Neuronal stem cell (in vitro differentiated cells): ENCODE results near the gene SCGB1A1.

Experiments used
- DNase-seq: peaks from one replicate; pipeline ENCODE4 v3.0.0-alpha.2; 2013; ENCODE audit warnings: low spot score
- H2AFZ ChIP-seq: one replicate; pipeline ENCODE4 v1.6.1; 2013; ENCODE audit warnings: mild to moderate bottlenecking, low read length, inconsistent platforms
- H2AK5ac ChIP-seq: 2 replicates; pipeline ENCODE4 v1.6.1; 2013; ENCODE audit warnings: low read depth, mild to moderate bottlenecking, inconsistent platforms, low read length, moderate library complexity, mixed read lengths
- H2BK120ac ChIP-seq: 2 replicates; pipeline ENCODE4 v1.6.1; 2013; ENCODE audit warnings: low read depth, mild to moderate bottlenecking, inconsistent platforms, low read length, moderate library complexity, mixed read lengths
- H2BK12ac ChIP-seq: one replicate; pipeline ENCODE4 v1.6.1; 2013; ENCODE audit warnings: low read length, inconsistent platforms
- H2BK15ac ChIP-seq: 2 replicates; pipeline ENCODE4 v1.6.1; 2013; ENCODE audit warnings: mild to moderate bottlenecking, low read length, inconsistent platforms, mixed read lengths
- H2BK5ac ChIP-seq: one replicate; pipeline ENCODE4 v1.6.1; 2013; ENCODE audit warnings: inconsistent platforms, mild to moderate bottlenecking, low read length, moderate library complexity
- H3K14ac ChIP-seq: one replicate; pipeline ENCODE4 v1.6.1; 2013; ENCODE audit warnings: low read length, inconsistent platforms
- H3K18ac ChIP-seq: 2 replicates; pipeline ENCODE4 v1.6.1; 2013; ENCODE audit warnings: low read length, inconsistent platforms
- H3K23ac ChIP-seq: 2 replicates; pipeline ENCODE4 v1.6.1; 2013; ENCODE audit warnings: low read depth, mild to moderate bottlenecking, mixed read lengths, low read length, inconsistent platforms; ENCODE audit not compliant: poor library complexity
- H3K27ac ChIP-seq: replicated peaks from 3 replicates; pipeline ENCODE4 v1.5.1; 2013; ENCODE audit warnings: low read length, inconsistent platforms
- H3K27me3 ChIP-seq, 3 experiments: 2 replicates each; pipeline ENCODE4 v1.6.1; 2013; ENCODE audit warnings: low read length in 3 of 3, mild to moderate bottlenecking in 2 of 3, inconsistent platforms in 1 of 3, low read depth in 1 of 3, mixed read lengths in 1 of 3, moderate library complexity in 1 of 3; ENCODE audit not compliant: control insufficient read depth in 3 of 3, insufficient read depth in 3 of 3
- H3K36me3 ChIP-seq, 2 donors: replicated peaks in 1 of 2; 2 replicates each; pipeline ENCODE4 v1.6.1; 2013; ENCODE audit warnings: low read length in 2 of 2; ENCODE audit not compliant: control insufficient read depth in 2 of 2, insufficient read depth in 2 of 2
- H3K4ac ChIP-seq: 2 replicates; pipeline ENCODE4 v1.6.1; 2013; ENCODE audit warnings: inconsistent platforms, mild to moderate bottlenecking, low read length, moderate library complexity
- H3K4me1 ChIP-seq, 2 donors: 1 replicate in 1 of 2; 2 replicates in 1 of 2; pipeline ENCODE4 v1.6.1; 2013; ENCODE audit warnings: low read length in 2 of 2, low read depth in 1 of 2; ENCODE audit not compliant: control insufficient read depth in 2 of 2, insufficient read depth in 1 of 2
- H3K4me2 ChIP-seq: one replicate; pipeline ENCODE4 v1.6.1; 2013; ENCODE audit warnings: mild to moderate bottlenecking, low read length, inconsistent platforms; ENCODE audit not compliant: insufficient read depth, poor library complexity, severe bottlenecking
- H3K4me3 ChIP-seq, 2 donors: 2 replicates each; pipeline ENCODE4 v1.5.1; 2013; ENCODE audit warnings: low read length in 2 of 2, mild to moderate bottlenecking in 2 of 2, inconsistent platforms in 1 of 2, moderate library complexity in 1 of 2
- H3K79me1 ChIP-seq: one replicate; pipeline ENCODE4 v1.6.1; 2013; ENCODE audit warnings: low read depth, mild to moderate bottlenecking, inconsistent platforms, low read length, moderate library complexity
- H3K9ac ChIP-seq: one replicate; pipeline ENCODE4 v1.6.1; 2013; ENCODE audit warnings: mild to moderate bottlenecking, low read depth, low read length, inconsistent platforms; ENCODE audit not compliant: poor library complexity
- H3K9me3 ChIP-seq, 2 donors: replicated peaks in 1 of 2; 2 replicates each; pipeline versions ENCODE3 to v1.6.1; 2013; ENCODE audit warnings: low read length in 2 of 2, mild to moderate bottlenecking in 2 of 2, inconsistent platforms in 1 of 2, low read depth in 1 of 2, mixed read lengths in 1 of 2, moderate library complexity in 1 of 2; ENCODE audit not compliant: control insufficient read depth in 2 of 2, insufficient read depth in 1 of 2
- H4K8ac ChIP-seq: one replicate; pipeline ENCODE4 v1.6.1; 2013; ENCODE audit warnings: low read depth, mild to moderate bottlenecking, inconsistent platforms, low read length, moderate library complexity
- H4K91ac ChIP-seq: one replicate; pipeline ENCODE4 v1.6.1; 2013; ENCODE audit warnings: low read length, low read depth, mild to moderate bottlenecking, inconsistent platforms; ENCODE audit not compliant: poor library complexity
- WGBS, 2 donors: extraction: QIAGEN DNeasy Blood & Tissue Kit; methylation state at CpG; one replicate each; pipeline ENCODE4 v1.1.7; 2013; ENCODE audit warnings: missing lambda C conversion rate in 2 of 2, mixed read lengths in 1 of 2; ENCODE audit not compliant: insufficient read length in 2 of 2, insufficient replicate concordance in 1 of 2; ENCODE audit errors: extremely low coverage in 2 of 2; 5-methylcytosine and 5-hydroxymethylcytosine counted together

Gene SCGB1A1

DNA sequence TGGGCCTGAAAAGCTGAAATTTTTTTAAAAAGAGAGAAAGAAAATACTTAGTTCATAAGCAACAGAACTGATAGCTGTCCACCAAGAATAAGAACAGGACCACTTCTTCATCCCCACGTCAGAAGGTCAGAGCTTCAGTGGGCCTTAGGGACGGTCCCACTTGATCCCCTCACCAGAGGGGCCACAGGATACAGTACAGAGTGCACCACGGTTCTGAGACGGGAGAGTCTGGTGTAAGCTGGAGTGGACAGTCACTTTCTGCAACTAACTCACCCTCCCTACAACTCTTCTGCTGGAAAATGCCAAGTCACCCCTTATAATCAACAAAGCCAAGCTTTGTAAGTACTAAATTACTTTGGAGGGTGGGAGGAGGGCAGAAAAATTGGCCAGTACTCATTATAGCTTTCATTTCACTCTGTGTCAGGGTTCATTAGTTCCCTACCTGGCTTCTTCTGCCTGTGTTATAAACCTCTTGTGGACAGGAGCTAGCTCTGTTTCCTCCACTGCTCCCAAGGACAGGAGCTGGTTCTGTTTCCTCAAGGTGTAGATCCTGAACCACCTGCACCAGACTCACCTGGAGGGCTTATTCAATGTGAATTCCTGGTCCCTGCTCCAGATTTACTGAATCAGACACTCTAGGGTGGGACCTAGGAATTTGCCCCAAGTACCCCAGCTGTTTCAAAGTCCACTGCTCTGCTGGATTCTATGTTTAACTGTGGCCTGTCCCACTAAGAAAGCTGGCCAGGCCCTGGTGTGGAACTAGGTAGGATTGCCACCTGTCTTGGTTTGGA, 39.6 kb downstream of the SCGB1A1 start:
- H2BK12ac ChIP-seq, result no peak overlapping the region
- H2BK15ac ChIP-seq, result no peak overlapping the region
- no peak for DNase-seq
- no peak overlapping the region for H3K18ac ChIP-seq
- no peak overlapping the region for H3K4me3 ChIP-seq
- no peak overlapping the region for H2BK120ac ChIP-seq
- H3K79me1 ChIP-seq, result no peaks in the 10 kb centered on the region
- H3K36me3 ChIP-seq, result no peaks in the 10 kb centered on the region
- no peak overlapping the region for H2BK5ac ChIP-seq
- H4K8ac ChIP-seq, result no peak overlapping the region
- WGBS, 2 donors, result no CpG with 5 or more reads among the region's 4 CpGs
- no peaks in the 10 kb centered on the region for H3K27me3 ChIP-seq
- no peak overlapping the region for H3K14ac ChIP-seq
- H4K91ac ChIP-seq, result no peak overlapping the region
- peaks cover 0 to 1% of the 10 kb centered on the region in 2 donors for H3K4me1 ChIP-seq
- H2AK5ac ChIP-seq, result no peak overlapping the region
- H3K9me3 ChIP-seq, result peaks cover 3 to 8% of the 10 kb centered on the region in 2 donors
- H3K23ac ChIP-seq, result no peak overlapping the region
- H3K4ac ChIP-seq, result no peak overlapping the region
- no peak overlapping the region for H3K9ac ChIP-seq
- H2AFZ ChIP-seq, result no peak overlapping the region
- no peak overlapping the region for H3K4me2 ChIP-seq
- no peak overlapping the region for H3K27ac ChIP-seq

- Histone ChIP-seq H3K79me1 (no peaks in the 10 kb centered on the region), H3K4ac (no peak overlapping the region), H2BK120ac (no peak overlapping the region), H4K91ac (no peak overlapping the region), H3K23ac (no peak overlapping the region), H3K9ac (no peak overlapping the region), H2BK12ac (no peak overlapping the region), H3K36me3 (no peaks in the 10 kb centered on the region), H3K27ac (no peak overlapping the region), H4K8ac (no peak overlapping the region), H2AFZ (no peak overlapping the region), H3K4me1 (peaks cover 0 to 1% of the 10 kb centered on the region in 2 donors), H2BK5ac (no peak overlapping the region), H2AK5ac (no peak overlapping the region), H2BK15ac (no peak overlapping the region), H3K27me3 (no peaks in the 10 kb centered on the region), H3K18ac (no peak overlapping the region), H3K14ac (no peak overlapping the region), H3K4me3 (no peak overlapping the region), H3K9me3 (peaks cover 3 to 8% of the 10 kb centered on the region in 2 donors), H3K4me2 (no peak overlapping the region)
- whole genome bisulfite sequencing, 2 donors, result no CpG with 5 or more reads among the region's 1 CpG
- DNase-seq, result no peak
These were observed 40.2 kb downstream of the SCGB1A1 start for GRCh38 chr11:62459080-62459479.

DNA sequence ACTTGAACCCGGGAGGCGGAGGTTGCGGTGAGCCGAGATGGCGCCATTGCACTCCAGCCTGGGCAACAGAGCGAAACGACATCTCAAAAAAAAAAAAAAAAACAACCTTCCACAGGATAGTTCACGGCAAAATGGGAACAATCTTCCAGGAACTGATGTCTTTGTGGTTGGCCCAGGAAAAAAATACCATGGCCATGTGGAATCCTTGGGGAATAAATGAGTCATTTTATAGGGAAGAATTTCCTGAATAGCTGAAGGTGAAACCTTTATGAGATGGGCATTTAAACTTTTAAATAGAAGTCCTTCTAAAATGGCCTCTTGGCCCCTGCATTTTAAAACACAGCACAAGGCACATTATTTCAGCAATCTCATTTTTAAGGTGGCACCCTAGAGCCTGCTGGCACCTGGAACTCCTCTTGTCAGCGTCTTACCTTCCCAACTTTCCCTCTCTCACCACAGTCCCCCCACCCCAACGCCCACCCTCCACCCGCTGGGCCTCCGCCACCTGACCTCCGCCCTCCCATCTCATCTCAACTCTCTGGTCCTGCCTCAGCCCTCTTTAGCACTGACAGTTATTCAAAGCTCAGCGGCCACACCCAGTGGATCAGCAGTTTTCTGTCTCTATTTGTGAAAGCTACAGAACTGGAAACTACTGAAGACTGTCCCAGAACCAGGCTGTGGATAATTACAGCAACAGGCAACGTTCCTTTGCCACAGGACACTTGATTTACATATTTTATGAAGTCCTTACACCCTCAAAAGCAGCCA, 43.1 kb downstream of the SCGB1A1 start:
- H3K18ac ChIP-seq, result no peak overlapping the region
- H2AK5ac ChIP-seq, result no peak overlapping the region
- no peak overlapping the region for H4K8ac ChIP-seq
- H3K4ac ChIP-seq, result no peak overlapping the region
- H3K79me1 ChIP-seq, result no peaks in the 10 kb centered on the region
- H2AFZ ChIP-seq, result no peak overlapping the region
- no peaks in the 10 kb centered on the region for H3K27me3 ChIP-seq
- H3K4me1 ChIP-seq, result peaks cover 0 to 1% of the 10 kb centered on the region in 2 donors
- no peak overlapping the region for H3K27ac ChIP-seq
- no peak overlapping the region for H2BK12ac ChIP-seq
- no peaks in the 10 kb centered on the region for H3K36me3 ChIP-seq
- no peak for DNase-seq
- no peak overlapping the region for H3K9ac ChIP-seq
- no peak overlapping the region for H3K14ac ChIP-seq
- H2BK5ac ChIP-seq, result no peak overlapping the region
- H2BK120ac ChIP-seq, result no peak overlapping the region
- no peak overlapping the region for H4K91ac ChIP-seq
- H3K9me3 ChIP-seq, result no peaks in the 10 kb centered on the region
- no peak overlapping the region for H3K4me2 ChIP-seq
- H3K23ac ChIP-seq, result no peak overlapping the region
- WGBS, 2 donors, result no CpG with 5 or more reads among the region's 15 CpGs
- no peak overlapping the region for H2BK15ac ChIP-seq
- H3K4me3 ChIP-seq, result no peak overlapping the region

DNA sequence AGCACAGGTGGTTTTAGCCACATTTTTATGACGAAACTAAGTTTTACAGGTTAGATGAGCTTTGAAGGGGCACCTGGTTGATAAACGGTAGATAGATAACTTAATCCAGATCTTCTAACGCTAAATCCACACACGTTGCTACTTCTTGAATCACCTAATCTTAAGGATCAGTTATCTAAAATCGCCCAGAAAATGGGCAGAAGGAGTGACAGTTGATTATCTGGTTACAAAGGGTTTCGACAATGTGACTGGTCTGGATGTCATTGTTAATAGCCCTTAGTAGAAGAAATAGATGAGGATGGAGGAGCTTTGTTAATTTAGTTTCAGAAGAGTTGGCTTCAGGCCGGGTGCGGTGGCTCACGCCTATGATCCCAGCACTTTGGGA, 43.7 kb downstream of the SCGB1A1 start:
- Histone ChIP-seq H3K27me3 (no peaks in the 10 kb centered on the region), H3K4ac (no peak overlapping the region)

More for the DNA sequence above, 43.7 kb downstream of the SCGB1A1 start:
- Histone ChIP-seq H4K8ac (no peak overlapping the region), H2BK15ac (no peak overlapping the region), H2AK5ac (no peak overlapping the region), H3K4me2 (no peak overlapping the region), H3K4me1 (peaks cover 0 to 1% of the 10 kb centered on the region in 2 donors), H3K79me1 (no peaks in the 10 kb centered on the region), H3K14ac (no peak overlapping the region), H2BK120ac (no peak overlapping the region), H3K36me3 (no peaks in the 10 kb centered on the region), H2AFZ (no peak overlapping the region), H2BK5ac (no peak overlapping the region), H3K4me3 (no peak overlapping the region), H3K9me3 (no peaks in the 10 kb centered on the region), H4K91ac (no peak overlapping the region), H3K27ac (no peak overlapping the region), H3K23ac (no peak overlapping the region), H3K18ac (no peak overlapping the region), H2BK12ac (no peak overlapping the region), H3K9ac (no peak overlapping the region)
- DNase-seq, result no peak
- WGBS, 2 donors, result no CpG with 5 or more reads among the region's 9 CpGs
